K562 (cell line): Measurements from ENCODE around the gene MERTK. TPM values are rescaled to one million over a fixed set of nuclear protein-coding genes. Genes with fewer than 3 reads are reported as not detected.

Source experiments
- ASH1L ChIP-seq: fragments of 450-650 bp; IDR thresholded peaks from 2 replicates; pipeline ENCODE4 v1.6.1; 2018; ENCODE audit warnings: borderline replicate concordance, mild to moderate bottlenecking, low read depth; ENCODE audit not compliant: partially characterized antibody
- CREB5 ChIP-seq: fragments of 250-450 bp; sonication (Bioruptor Pico); IDR thresholded peaks from 2 replicates; pipeline ENCODE4 v1.5.0; 2020; ENCODE audit warnings: mild to moderate bottlenecking
- CUX1 ChIP-seq: fragments of 200-800 bp; sonication (Bioruptor generic); IDR thresholded peaks from 2 replicates; pipeline ENCODE4 v1.6.1; 2016; ENCODE audit warnings: missing genetic modification characterization, missing compliant biosample characterization
- NCOA1 ChIP-seq: fragments of 450-650 bp; IDR thresholded peaks from 2 replicates; pipeline ENCODE4 v1.6.1; 2016; ENCODE audit warnings: low read depth
- NONO ChIP-seq, 2 experiments: fragments of 200-400 bp in 1 of 2; fragments of 450-650 bp in 1 of 2; formaldehyde crosslinking in 1 of 2; IDR thresholded peaks; 2 replicates each; pipeline ENCODE4 v1.6.1; 2017; ENCODE audit warnings: low read depth in 2 of 2, mild to moderate bottlenecking in 2 of 2, moderate library complexity in 2 of 2, low read length in 1 of 2
- REST ChIP-seq, 2 experiments: fragments of 450-650 bp; formaldehyde crosslinking in 1 of 2; IDR thresholded peaks; 2 replicates each; pipeline versions ENCODE4 v1.4.0 to v1.6.1; 2014 to 2020; ENCODE audit warnings: mild to moderate bottlenecking in 2 of 2, borderline replicate concordance in 1 of 2, low read depth in 1 of 2
- STAT6 ChIP-seq: sonication (generic); formaldehyde crosslinking; IDR thresholded peaks from 2 replicates; pipeline ENCODE4 v1.8.1; 2023; ENCODE audit warnings: mild to moderate bottlenecking, missing genetic modification reagents
- ZKSCAN3 ChIP-seq: fragments of 250-450 bp; sonication (Bioruptor Pico); IDR thresholded peaks from 2 replicates; pipeline ENCODE4 v1.4.0; 2020
- ZNF146 ChIP-seq: IDR thresholded peaks from one replicate; pipeline ENCODE4 v1.6.1; 2018; ENCODE audit warnings: missing compliant biosample characterization; ENCODE audit not compliant: unreplicated experiment
- ZNF445 ChIP-seq: fragments of 250-450 bp; sonication (Bioruptor Pico); IDR thresholded peaks from 2 replicates; pipeline ENCODE4 v1.4.0; 2020; ENCODE audit warnings: low read depth, mild to moderate bottlenecking, moderate library complexity
- polyA plus RNA-seq, 8 experiments: library from polyadenylated mRNA; depleted of rRNA in 4 of 8; stranded (reverse) in 5 of 8; unstranded in 3 of 8; fragments of >200 nt; fragmentation: Nextera tagmentation in 2 of 8; fragmentation: Illumina TruSeq in 1 of 8; extraction: Ambion mirVana in 2 of 8; extraction: Trizol in 1 of 8; gene quantifications; 2 replicates each; pipeline versions ENCODE4 v1.2.1 to v1.2.3, GENCODE V29; 2011 to 2014; ENCODE audit warnings: inconsistent platforms in 1 of 8, missing spikeins in 1 of 8
- total RNA-seq, 7 experiments: library from RNA; depleted of rRNA in 6 of 7; stranded (reverse); fragments of >200 nt in 6 of 7; fragmentation: Illumina TruSeq in 2 of 7; extraction: Trizol in 2 of 7; gene quantifications; 2 replicates each; pipeline versions ENCODE4 v1.2.1 to v1.2.3, GENCODE V29; 2011 to 2021; ENCODE audit warnings: low replicate concordance in 1 of 7

Gene MERTK
- total and polyA plus RNA-seq, 9 of the 15 experiments (the other 6 are each of a cell fraction or from before 2014, with no cell fraction given) = 0.23 to 1.6 (median 0.74) TPM

GRCh38 chr2:111918383-111918806 lies 20.0 kb downstream of the MERTK start (continued):
- no peak for TF ChIP-seq NONO (IDR thresholded peaks at IDR 0.05; ENCODE audit: low read depth in 2 of 2, low read length in 1 of 2)
- no peak for TF ChIP-seq STAT6 (CRISPR knock-in tag)
- no peak for TF ChIP-seq ZNF445
- no peak for TF ChIP-seq CREB5
- no peak for TF ChIP-seq ASH1L
- TF ChIP-seq REST (IDR thresholded peaks at IDR 0.05; ENCODE audit: borderline replicate concordance) = peak; percentile 73
- no peak for TF ChIP-seq REST (CRISPR knock-in tag; IDR thresholded peaks at IDR 0.05; ENCODE audit: low read depth)
- no peak for TF ChIP-seq CUX1 (CRISPR knock-in tag)
- TF ChIP-seq NCOA1 = no peak
- no peak for TF ChIP-seq ZNF146 (CRISPR knock-in tag)
- TF ChIP-seq ZKSCAN3 (CRISPR knock-in tag) = no peak
